ENCODE data around the gene NOTCH1. TPM values are rescaled to one million over a fixed set of nuclear protein-coding genes. Genes with fewer than 3 reads are reported as not detected.

NOTCH1 gene
- total and polyA plus RNA-seq, 2 of the 4 experiments (the other 2 are of a cell fraction), result 1.8 to 6.0 TPM

DNA sequence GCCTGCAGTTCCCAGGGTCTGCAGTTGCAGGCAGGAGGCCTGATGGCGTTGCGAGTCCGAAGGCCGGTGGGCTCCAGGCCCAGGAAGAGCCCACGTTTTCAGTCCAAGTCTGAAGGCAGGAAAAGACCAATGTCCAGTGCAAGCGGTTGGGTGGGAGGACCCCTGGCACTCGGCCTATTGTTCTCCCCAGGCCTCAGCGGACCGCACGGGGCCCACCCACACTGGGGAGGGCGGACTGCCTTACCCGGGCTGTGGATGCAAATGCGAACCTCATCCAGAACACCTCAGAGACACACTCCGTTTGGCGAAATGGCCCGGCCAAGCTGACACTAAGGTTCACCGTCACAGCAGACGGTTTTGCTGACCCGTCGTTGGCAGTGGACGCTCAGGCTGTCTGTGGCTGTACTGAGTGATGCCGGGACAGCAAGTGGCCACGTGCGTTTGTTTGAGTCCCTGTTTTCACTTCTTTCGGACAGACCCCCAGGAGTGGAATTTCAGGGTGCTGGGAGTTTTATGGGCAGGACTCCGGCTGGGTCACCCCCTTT is 52.8 kb downstream of the NOTCH1 start:
- no peak overlapping the region for H2BK20ac ChIP-seq (ENCODE audit: low read depth, low read length)

More for the DNA sequence above, 52.8 kb downstream of the NOTCH1 start:
- H3K4me3 ChIP-seq (ENCODE audit: insufficient read depth, low read depth, low read length), result no peak overlapping the region
- H3K56ac ChIP-seq (ENCODE audit: extremely low read depth, insufficient read depth, low read length), result no peak overlapping the region
- H3K4me2 ChIP-seq (ENCODE audit: low read depth, low read length), result no peak overlapping the region
- no peak overlapping the region for H2AK5ac ChIP-seq (ENCODE audit: low read depth, low read length)
- peaks cover 25% of the 10 kb centered on the region for H3K36me3 ChIP-seq (ENCODE audit: control insufficient read depth, insufficient read depth, low read length)
- no peak overlapping the region for H3K4ac ChIP-seq (ENCODE audit: low read depth, low read length)
- H3K9ac ChIP-seq (ENCODE audit: low read depth, low read length), result no peak overlapping the region
- H3K27me3 ChIP-seq (ENCODE audit: control insufficient read depth, insufficient read depth, low read length), result no peaks in the 10 kb centered on the region
- no TSS peak for BruUV-seq (replicated peaks)
- no peak overlapping the region for H2BK15ac ChIP-seq (ENCODE audit: low read depth, low read length)
- H3K23ac ChIP-seq (ENCODE audit: low read depth, low read length), result no peak overlapping the region
- H3K27ac ChIP-seq (ENCODE audit: insufficient read depth, low read length), result no peak overlapping the region
- peak overlapping the region; percentile 43 for H2AFZ ChIP-seq (replicated peaks; ENCODE audit: low read length, poor library complexity)
- no peak for TF ChIP-seq MAZ (IDR thresholded peaks at IDR 0.05; ENCODE audit: borderline replicate concordance, low read depth, low read length)
- no peak for TF ChIP-seq CEBPB (IDR thresholded peaks at IDR 0.05; ENCODE audit: low read depth, low read length)
- no peak for TF ChIP-seq CTCF (conservative IDR thresholded peaks at IDR 0.05; ENCODE audit: low read depth, low read length)
- TF ChIP-seq POLR2A (IDR thresholded peaks at IDR 0.05; ENCODE audit: low read depth, low read length), result no peak
- no peak for TF ChIP-seq FOS (IDR thresholded peaks at IDR 0.05; ENCODE audit: low read depth, low read length)
- no peaks in the 10 kb centered on the region for H3K9me3 ChIP-seq (ENCODE audit: control insufficient read depth, insufficient read depth, low read length)
- 68% methylated on average over 5 of the region's 26 CpGs; no CpG with 5 or more reads in 1 of the 2 experiments for whole genome bisulfite sequencing, 2 experiments (ENCODE audit: extremely low coverage in 2 of 2, insufficient read length in 1 of 2)
- dilution Hi-C loops (cut with HindIII; ENCODE audit: low sequenced_read_pairs, unreplicated experiment), result no loop called here
- H4K8ac ChIP-seq (ENCODE audit: low read depth in 2 of 2, low read length in 2 of 2), result no peak overlapping the region
- no peaks in the 10 kb centered on the region for H3K79me1 ChIP-seq (ENCODE audit: low read depth in 1 of 2, low read length in 2 of 2)
- no peak overlapping the region for H2BK5ac ChIP-seq (ENCODE audit: low read depth, low read length, poor library complexity, severe bottlenecking)
- peak overlapping the region; percentile 16 for H2AK9ac ChIP-seq (replicated peaks; ENCODE audit: low read depth, low read length, poor library complexity)
- no peak overlapping the region for H4K5ac ChIP-seq (ENCODE audit: low read depth, low read length)
- no peaks in the 10 kb centered on the region for H3K9me1 ChIP-seq (ENCODE audit: insufficient read depth, low read length)
- no peaks in the 10 kb centered on the region for H3K4me1 ChIP-seq (ENCODE audit: control insufficient read depth, insufficient read depth, low read length)
- ChIA-PET POLR2A (ENCODE audit: unreplicated experiment) (no interaction called here), CTCF (no interaction called here)
- intact Hi-C loops (cut with micrococcal nuclease), result no loop called here
- H2BK120ac ChIP-seq (ENCODE audit: low read depth, low read length), result no peak overlapping the region
- no peak for DNase-seq
- no peak overlapping the region for H3K18ac ChIP-seq (ENCODE audit: low read depth, low read length)
- in situ Hi-C loops (cut with MboI; ENCODE audit: low sequenced_read_pairs), result loop anchor here (5.0 kb wide), 1 partner anchor 139 kb away; no protein-coding TSS in a partner anchor
- 0 out of 2 replicates have a peak, but pooled peaks cover 4% of the 10 kb centered on the region for H4K20me1 ChIP-seq (ENCODE audit: insufficient read depth, low read length)
- no peak for ATAC-seq (ENCODE audit: low read depth)
- no peak overlapping the region for H4K91ac ChIP-seq (ENCODE audit: insufficient read depth, low read depth, low read length)
- no peak overlapping the region for H3K14ac ChIP-seq (replicated peaks; ENCODE audit: low read depth, low read length)

All from IMR-90 (cell line).